Left lung (tissue), 10 donors: ENCODE data around the gene MYL1. TPM values are rescaled to one million over a fixed set of nuclear protein-coding genes. Genes with fewer than 3 reads are reported as not detected.
A peak's percentile ranks its signal among the peaks of the same experiment; 100 is the strongest.

Experiments
- ATAC-seq: fragments of 200-7000 bp; cut with Tn5 transposase; one replicate; pipeline ENCODE4 v1.9.1; 2020; ENCODE audit warnings: moderate library complexity
- DNase-seq, 4 donors: peaks; one replicate each; pipeline ENCODE4 v3.0.0-alpha.2; 2013 to 2020
- H3K27ac ChIP-seq, 2 donors: fragments of 200-600 bp; sonication (generic) in 1 of 2; one replicate each; pipeline versions ENCODE4 v1.5.0 to v1.8.0; 2020 to 2021
- H3K27me3 ChIP-seq, 2 donors: fragments of 200-600 bp; sonication (generic) in 1 of 2; one replicate each; pipeline versions ENCODE4 v1.5.0 to v1.8.0; 2020 to 2021
- H3K36me3 ChIP-seq, 2 donors: fragments of 200-600 bp; sonication (generic) in 1 of 2; one replicate each; pipeline versions ENCODE4 v1.5.0 to v1.8.0; 2020 to 2021
- H3K4me1 ChIP-seq, 2 donors: fragments of 200-600 bp; one replicate each; pipeline ENCODE4 v1.8.0; 2021
- H3K4me3 ChIP-seq, 2 donors: fragments of 200-600 bp; sonication (generic) in 1 of 2; one replicate each; pipeline versions ENCODE4 v1.5.0 to v1.8.0; 2020 to 2021; ENCODE audit warnings: mild to moderate bottlenecking in 1 of 2
- H3K9me3 ChIP-seq, 2 donors: fragments of 200-600 bp; sonication (generic) in 1 of 2; one replicate each; pipeline versions ENCODE4 v1.5.0 to v1.8.0; 2020 to 2021
- CTCF ChIP-seq, 2 donors: fragments of 200-600 bp; sonication (generic) in 1 of 2; IDR thresholded peaks; one replicate each; pipeline versions ENCODE4 v1.5.0 to v1.8.0; 2021; ENCODE audit warnings: antibody characterized with exemption in 2 of 2
- intact Hi-C, 2 donors: fragments of 100-400 bp; cut with DNase I; formaldehyde crosslinking; loops; one replicate each; pipeline versions ENCODE4 v1.11.2 to v1.14.2; 2022
- polyA plus RNA-seq, 6 donors: library from polyadenylated mRNA; unstranded; fragments of 120-200 nt; gene quantifications; one replicate each; pipeline ENCODE4 v1.2.1, GENCODE V29; 2013; ENCODE audit not compliant: insufficient read length in 6 of 6
- total RNA-seq, 2 donors: library from RNA; stranded (reverse); fragmentation: NEBNext Ultra II Directional; extraction: Animal tissue kit (Norgen Biotek cat#: 25700); gene quantifications; one replicate each; pipeline ENCODE4 v1.2.1, GENCODE V29; 2021
- donor health status: DM: no; HTN: yes; CAD: no.
- donor health status: DM: no; HTN: no; CAD: no.

MYL1 gene
- total and polyA plus RNA-seq, 8 donors, result 0.54 TPM; not detected in 7

- intact Hi-C loops, result no loop called here
Measured at GRCh38 chr2:210318891-210319290, 3.9 kb upstream of the MYL1 start.

GRCh38 chr2:210318486-210318885 is 3.5 kb upstream of the MYL1 start:
- intact Hi-C loops, result no loop called here

More at GRCh38 chr2:210318891-210319290, 3.9 kb upstream of the MYL1 start:
- DNase-seq, result no peak
- TF ChIP-seq CTCF (IDR thresholded peaks at IDR 0.05), result no peak
- Histone ChIP-seq H3K27ac (no peak overlapping the region), H3K4me3 (no peak overlapping the region), H3K4me1 (no peaks in the 10 kb centered on the region), H3K27me3 (no peaks in the 10 kb centered on the region), H3K9me3 (no peaks in the 10 kb centered on the region), H3K36me3 (no peaks in the 10 kb centered on the region)
- ATAC-seq, result no peak

GRCh38 chr2:210310550-210310949 is 4.4 kb downstream of the MYL1 start:
- Histone ChIP-seq H3K9me3 (no peaks in the 10 kb centered on the region), H3K27ac (no peak overlapping the region), H3K27me3 (no peaks in the 10 kb centered on the region), H3K4me3 (no peak overlapping the region), H3K36me3 (no peaks in the 10 kb centered on the region), H3K4me1 (no peaks in the 10 kb centered on the region)
- intact Hi-C loops, result no loop called here
- no peak for DNase-seq
- no peak for TF ChIP-seq CTCF (IDR thresholded peaks at IDR 0.05)
- ATAC-seq, result no peak

More at GRCh38 chr2:210318486-210318885, 3.5 kb upstream of the MYL1 start:
- ATAC-seq, result no peak
- no peaks in the 10 kb centered on the region for H3K36me3 ChIP-seq
- no peak overlapping the region for H3K27ac ChIP-seq
- no peaks in the 10 kb centered on the region for H3K27me3 ChIP-seq
- no peak for TF ChIP-seq CTCF (IDR thresholded peaks at IDR 0.05)
- no peaks in the 10 kb centered on the region for H3K4me1 ChIP-seq
- no peak for DNase-seq
- H3K4me3 ChIP-seq, result no peak overlapping the region
- H3K9me3 ChIP-seq, result no peaks in the 10 kb centered on the region

GRCh38 chr2:210309548-210310233 is 5.3 kb downstream of the MYL1 start:
- Histone ChIP-seq H3K27me3 (no peaks in the 10 kb centered on the region), H3K36me3 (no peaks in the 10 kb centered on the region), H3K9me3 (no peaks in the 10 kb centered on the region), H3K4me3 (no peak overlapping the region), H3K4me1 (no peaks in the 10 kb centered on the region), H3K27ac (no peak overlapping the region)
- no peak for TF ChIP-seq CTCF (IDR thresholded peaks at IDR 0.05)
- ATAC-seq (no peak), DNase-seq (no peak)
- intact Hi-C loops, result no loop called here

GRCh38 chr2:210303498-210303897 is 11.5 kb downstream of the MYL1 start:
- DNase-seq (peak in 1 of 4 donors; percentile 44), ATAC-seq (no peak)
- H3K27ac ChIP-seq, result no peak overlapping the region
- H3K4me3 ChIP-seq, result no peak overlapping the region
- no peaks in the 10 kb centered on the region for H3K9me3 ChIP-seq
- TF ChIP-seq CTCF (IDR thresholded peaks at IDR 0.05), result no peak
- no peaks in the 10 kb centered on the region for H3K4me1 ChIP-seq
- H3K36me3 ChIP-seq, result no peaks in the 10 kb centered on the region
- intact Hi-C loops, result no loop called here
- H3K27me3 ChIP-seq, result no peaks in the 10 kb centered on the region
